ENCODE results near the gene LUZP2. TPM values are rescaled to one million over a fixed set of nuclear protein-coding genes. Genes with fewer than 3 reads are reported as not detected.

The LUZP2 gene
- total RNA-seq (1 to 10 TPM in 1 of 7 donors, under 1 TPM in 3, not detected in 3; 0.40 to 2.9 (median 0.62) TPM), polyA plus RNA-seq (under 1 TPM; 0.03 to 0.11 (median 0.06) TPM)
- long read RNA-seq, donor 1 = 0 reads
- long read RNA-seq, donor 2 = 0 reads

DNA sequence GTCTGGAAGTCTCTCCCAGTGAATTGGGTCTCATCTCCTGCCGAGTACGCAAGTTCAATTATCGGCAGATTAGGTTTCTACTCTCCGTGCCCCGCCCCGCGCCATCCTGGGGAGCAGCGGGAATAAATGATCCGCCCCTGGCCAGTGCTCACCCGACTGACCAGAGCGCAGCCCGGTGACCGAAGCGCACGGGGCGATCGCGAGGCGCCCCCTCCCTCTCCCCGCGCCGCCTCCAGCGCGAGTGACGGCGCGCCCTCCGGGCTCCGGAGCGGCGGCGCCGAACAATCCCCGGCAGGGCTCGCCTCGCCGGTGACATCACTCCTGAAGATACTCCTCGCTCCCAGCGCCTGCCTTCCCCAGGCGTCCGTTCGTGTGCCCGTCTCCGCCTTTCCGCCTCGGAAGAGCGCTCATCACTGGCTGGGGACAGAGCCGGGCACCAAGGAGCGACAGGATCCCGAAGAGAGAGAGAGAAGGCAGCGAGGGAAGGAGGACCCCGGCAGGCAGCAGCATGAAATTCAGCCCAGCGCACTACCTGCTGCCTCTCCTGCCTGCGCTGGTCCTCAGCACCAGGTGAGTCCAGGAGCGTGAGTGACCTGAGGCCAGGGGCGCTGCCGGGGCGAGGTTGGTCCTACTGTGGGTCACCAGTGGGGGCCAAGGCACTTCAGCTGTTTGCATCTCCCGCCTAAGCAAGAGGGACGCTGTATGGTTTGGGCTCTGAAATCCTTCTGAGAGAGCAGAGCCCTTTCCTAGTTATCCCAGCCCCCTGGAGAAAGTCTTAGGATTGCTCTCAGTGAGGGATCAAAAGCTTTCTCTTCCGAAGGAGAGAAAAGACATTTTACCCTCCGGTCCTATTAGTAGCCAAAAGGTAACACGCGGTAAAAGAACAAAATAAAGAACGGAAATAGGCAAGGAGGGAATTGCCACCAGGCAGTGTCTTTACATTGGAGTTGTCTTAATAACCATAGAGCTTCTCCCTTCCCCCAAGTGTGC lies at the start of gene LUZP2:
TSS of gene LUZP2 (plus strand) at position 318 of the 990 bp plus-strand sequence.
- intact Hi-C loops (cut with DNase I; ENCODE audit: low total_unique reads) = no loop called here
- peak within 1 kb of the TSS in 6 of 8 donors; percentile 5 to 55 (median 24) for H3K4me3 ChIP-seq

DNA sequence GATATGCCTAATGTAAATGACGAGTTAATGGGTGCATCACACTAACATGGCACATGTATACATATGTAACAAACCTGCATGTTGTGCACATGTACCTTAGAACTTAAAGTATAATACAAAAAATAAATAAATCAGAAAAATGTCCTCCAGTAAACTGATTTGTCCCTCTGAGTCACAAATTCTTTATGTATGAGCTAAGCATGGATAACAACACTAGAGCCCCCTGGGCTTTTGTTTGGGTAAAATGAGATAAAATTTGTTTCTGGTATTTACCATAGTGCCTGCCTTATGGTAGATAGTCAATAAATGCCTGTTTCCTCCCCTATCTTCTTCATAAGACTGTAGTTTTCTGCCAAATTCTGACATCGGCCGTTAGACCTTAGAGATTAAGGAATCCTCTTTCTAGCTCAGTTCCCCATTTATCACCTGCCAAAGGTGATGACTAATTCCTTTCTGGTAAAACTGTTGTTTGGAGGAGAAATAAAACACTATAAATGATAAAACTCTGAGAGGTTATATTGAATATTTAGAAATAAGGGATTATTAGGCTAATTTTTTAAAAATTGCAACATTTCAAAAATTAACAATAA lies 43.6 kb upstream of the LUZP2 start:
- H3K27me3 ChIP-seq (replicated peaks in 1 of 7) = no peaks in the 10 kb centered on the region
- TF ChIP-seq POLR2A (IDR thresholded peaks at IDR 0.05) (no peak), POLR2AphosphoS5 (IDR thresholded peaks at IDR 0.05) (no peak)
- TF ChIP-seq, protein P1, sequence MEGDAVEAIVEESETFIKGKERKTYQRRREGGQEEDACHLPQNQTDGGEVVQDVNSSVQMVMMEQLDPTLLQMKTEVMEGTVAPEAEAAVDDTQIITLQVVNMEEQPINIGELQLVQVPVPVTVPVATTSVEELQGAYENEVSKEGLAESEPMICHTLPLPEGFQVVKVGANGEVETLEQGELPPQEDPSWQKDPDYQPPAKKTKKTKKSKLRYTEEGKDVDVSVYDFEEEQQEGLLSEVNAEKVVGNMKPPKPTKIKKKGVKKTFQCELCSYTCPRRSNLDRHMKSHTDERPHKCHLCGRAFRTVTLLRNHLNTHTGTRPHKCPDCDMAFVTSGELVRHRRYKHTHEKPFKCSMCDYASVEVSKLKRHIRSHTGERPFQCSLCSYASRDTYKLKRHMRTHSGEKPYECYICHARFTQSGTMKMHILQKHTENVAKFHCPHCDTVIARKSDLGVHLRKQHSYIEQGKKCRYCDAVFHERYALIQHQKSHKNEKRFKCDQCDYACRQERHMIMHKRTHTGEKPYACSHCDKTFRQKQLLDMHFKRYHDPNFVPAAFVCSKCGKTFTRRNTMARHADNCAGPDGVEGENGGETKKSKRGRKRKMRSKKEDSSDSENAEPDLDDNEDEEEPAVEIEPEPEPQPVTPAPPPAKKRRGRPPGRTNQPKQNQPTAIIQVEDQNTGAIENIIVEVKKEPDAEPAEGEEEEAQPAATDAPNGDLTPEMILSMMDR (IDR thresholded peaks at IDR 0.05 in 8 of 11, conservative IDR thresholded peaks at IDR 0.05 in 3 of 11) = no peak
- intact Hi-C loops (cut with DNase I; ENCODE audit: low total_unique reads) = no loop called here
- H3K36me3 ChIP-seq = no peaks in the 10 kb centered on the region
- whole genome bisulfite sequencing, 5 donors = 77 to 83% (median 81%) methylated on average over 3 of the region's 3 CpGs
- H3K9me3 ChIP-seq = peaks cover 0 to 15% (median 0%) of the 10 kb centered on the region in 8 donors
- no peak overlapping the region for H3K27ac ChIP-seq
- H3K4me1 ChIP-seq = no peaks in the 10 kb centered on the region
- H3K4me3 ChIP-seq = no peak overlapping the region
- no peak for DNase-seq

More for the DNA sequence above, at the start of gene LUZP2:
- no peak for TF ChIP-seq POLR2A (IDR thresholded peaks at IDR 0.05)
- TF ChIP-seq, protein P1 (IDR thresholded peaks at IDR 0.05 in 8 of 11, conservative IDR thresholded peaks at IDR 0.05 in 3 of 11) = no peak
- peak in 1 of 3 donors; percentile 32 for TF ChIP-seq POLR2AphosphoS5 (IDR thresholded peaks at IDR 0.05)
- Histone ChIP-seq H3K4me1 (peaks cover 0 to 5% (median 0%) of the 10 kb centered on the region in 6 donors), H3K9me3 (peaks cover 0 to 8% (median 0%) of the 10 kb centered on the region in 8 donors), H3K36me3 (no peaks in the 10 kb centered on the region), H3K27ac (no peak within 1 kb of the TSS), H3K27me3 (replicated peaks in 1 of 7) (peaks cover 0 to 36% (median 9%) of the 10 kb centered on the region in 7 donors)
- DNase-seq = peak; percentile 70
- WGBS, 5 donors = 3 to 11% (median 5%) methylated on average over 27 to 65 of the region's 65 CpGs

DNA sequence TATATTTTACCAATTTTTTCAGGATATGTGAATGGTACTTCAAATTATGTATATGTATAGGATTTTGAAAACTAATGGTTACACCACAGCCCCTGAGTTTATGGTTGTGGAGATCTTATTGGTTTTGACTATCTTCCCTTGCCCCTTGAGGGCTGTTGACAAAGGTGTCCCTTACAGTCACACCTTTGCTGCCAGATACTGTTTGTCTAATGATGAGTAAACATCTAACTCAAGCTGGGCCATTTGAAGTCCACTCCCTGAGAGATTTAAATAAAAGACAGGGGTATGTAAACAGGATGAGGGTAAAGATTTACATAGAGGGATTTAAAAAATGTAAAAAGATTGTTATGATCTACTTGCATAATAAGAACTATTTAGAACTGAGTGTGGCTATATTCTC lies 38.9 kb upstream of the LUZP2 start:
- no peak overlapping the region for H3K27ac ChIP-seq
- H3K4me1 ChIP-seq = no peaks in the 10 kb centered on the region
- no peak for DNase-seq
- H3K36me3 ChIP-seq = no peaks in the 10 kb centered on the region
- H3K9me3 ChIP-seq = peaks cover 0 to 16% (median 0%) of the 10 kb centered on the region in 8 donors
- TF ChIP-seq, protein P1 (IDR thresholded peaks at IDR 0.05 in 8 of 11, conservative IDR thresholded peaks at IDR 0.05 in 3 of 11) = no peak
- no peak for TF ChIP-seq POLR2A (IDR thresholded peaks at IDR 0.05)
- no peaks in the 10 kb centered on the region for H3K27me3 ChIP-seq (replicated peaks in 1 of 7)
- intact Hi-C loops (cut with DNase I; ENCODE audit: low total_unique reads) = no loop called here
- no peak overlapping the region for H3K4me3 ChIP-seq

DNA sequence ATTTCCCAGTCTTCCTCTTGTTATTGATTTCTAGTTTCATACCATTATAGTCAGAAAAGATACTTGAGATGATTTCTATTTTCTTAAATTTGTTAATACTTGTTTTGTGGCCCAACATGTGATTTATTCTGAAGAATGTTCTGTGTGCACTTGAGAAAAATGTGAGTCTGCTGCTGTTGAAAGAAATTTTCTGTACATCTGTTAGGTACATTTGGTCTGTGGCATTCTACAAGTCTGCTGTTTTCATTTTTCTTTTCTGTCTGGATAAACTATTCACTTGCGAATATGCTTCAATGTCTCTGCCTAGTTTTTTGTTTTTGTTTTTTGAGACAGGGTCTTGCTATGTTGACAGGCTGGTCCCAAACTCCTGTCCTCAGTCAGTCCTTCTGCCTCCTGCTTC lies 26.4 kb upstream of the LUZP2 start:
- DNase-seq = no peak
- TF ChIP-seq POLR2AphosphoS5 (IDR thresholded peaks at IDR 0.05) = no peak
- TF ChIP-seq, protein P1 (IDR thresholded peaks at IDR 0.05 in 8 of 11, conservative IDR thresholded peaks at IDR 0.05 in 3 of 11) = no peak
- Histone ChIP-seq H3K27ac (no peak overlapping the region), H3K27me3 (replicated peaks in 1 of 7) (no peaks in the 10 kb centered on the region), H3K4me1 (no peaks in the 10 kb centered on the region), H3K36me3 (no peaks in the 10 kb centered on the region), H3K9me3 (peaks cover 0 to 14% (median 9%) of the 10 kb centered on the region in 8 donors), H3K4me3 (no peak overlapping the region)
- intact Hi-C loops (cut with DNase I; ENCODE audit: low total_unique reads) = no loop called here
- 88 to 97% (median 94%) methylated on average over 1 of the region's 1 CpG for WGBS, 5 donors
